Measurements from ENCODE around the gene ANGEL1. TPM values are rescaled to one million over a fixed set of nuclear protein-coding genes. Genes with fewer than 3 reads are reported as not detected.

The ANGEL1 gene
- total and polyA plus RNA-seq, 11 donors, result 9.3 to 16.3 (median 13.3) TPM

DNA sequence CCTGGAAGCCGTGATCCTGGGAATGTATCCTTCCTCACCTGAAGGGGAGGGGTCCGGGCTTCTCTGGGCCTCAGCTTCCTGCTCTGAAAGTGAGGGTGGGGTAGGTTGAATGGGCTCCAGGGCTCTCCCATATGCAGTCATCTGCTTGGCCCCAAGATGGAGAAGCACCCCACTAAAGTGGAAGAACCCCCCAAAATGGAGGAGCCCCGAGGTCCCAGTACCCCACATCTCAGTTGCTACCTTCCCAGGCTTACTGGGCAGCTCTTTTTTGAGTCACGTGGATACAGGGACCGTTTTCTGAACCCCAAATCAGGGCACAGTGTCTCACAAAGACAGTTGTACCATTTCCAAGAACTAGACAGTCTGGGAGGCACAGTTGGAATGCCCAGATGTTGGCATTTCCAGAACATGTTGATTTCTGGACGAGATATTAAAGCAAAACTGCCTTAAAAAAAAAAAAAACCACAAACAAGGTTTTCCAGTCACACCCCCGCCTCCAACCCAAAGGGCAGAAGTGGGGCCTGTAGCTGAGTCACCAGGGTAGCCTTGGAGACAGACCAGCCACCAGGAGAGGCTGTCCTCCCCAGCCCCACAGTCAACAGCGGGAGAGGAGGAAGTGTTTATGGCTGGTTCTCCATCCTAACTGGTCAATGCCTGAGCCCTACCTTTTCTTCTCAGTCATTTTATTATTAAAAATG lies 39.3 kb downstream of the ANGEL1 start:
- WGBS, 4 donors, result 47 to 58% (median 52%) methylated on average over 8 of the region's 8 CpGs
- TF ChIP-seq POLR2A (IDR thresholded peaks at IDR 0.05), result peak in 1 of 2 donors; percentile 8
- TF ChIP-seq, protein P1, sequence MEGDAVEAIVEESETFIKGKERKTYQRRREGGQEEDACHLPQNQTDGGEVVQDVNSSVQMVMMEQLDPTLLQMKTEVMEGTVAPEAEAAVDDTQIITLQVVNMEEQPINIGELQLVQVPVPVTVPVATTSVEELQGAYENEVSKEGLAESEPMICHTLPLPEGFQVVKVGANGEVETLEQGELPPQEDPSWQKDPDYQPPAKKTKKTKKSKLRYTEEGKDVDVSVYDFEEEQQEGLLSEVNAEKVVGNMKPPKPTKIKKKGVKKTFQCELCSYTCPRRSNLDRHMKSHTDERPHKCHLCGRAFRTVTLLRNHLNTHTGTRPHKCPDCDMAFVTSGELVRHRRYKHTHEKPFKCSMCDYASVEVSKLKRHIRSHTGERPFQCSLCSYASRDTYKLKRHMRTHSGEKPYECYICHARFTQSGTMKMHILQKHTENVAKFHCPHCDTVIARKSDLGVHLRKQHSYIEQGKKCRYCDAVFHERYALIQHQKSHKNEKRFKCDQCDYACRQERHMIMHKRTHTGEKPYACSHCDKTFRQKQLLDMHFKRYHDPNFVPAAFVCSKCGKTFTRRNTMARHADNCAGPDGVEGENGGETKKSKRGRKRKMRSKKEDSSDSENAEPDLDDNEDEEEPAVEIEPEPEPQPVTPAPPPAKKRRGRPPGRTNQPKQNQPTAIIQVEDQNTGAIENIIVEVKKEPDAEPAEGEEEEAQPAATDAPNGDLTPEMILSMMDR (IDR thresholded peaks at IDR 0.05), result peak in 1 of 12 donors; percentile 11

DNA sequence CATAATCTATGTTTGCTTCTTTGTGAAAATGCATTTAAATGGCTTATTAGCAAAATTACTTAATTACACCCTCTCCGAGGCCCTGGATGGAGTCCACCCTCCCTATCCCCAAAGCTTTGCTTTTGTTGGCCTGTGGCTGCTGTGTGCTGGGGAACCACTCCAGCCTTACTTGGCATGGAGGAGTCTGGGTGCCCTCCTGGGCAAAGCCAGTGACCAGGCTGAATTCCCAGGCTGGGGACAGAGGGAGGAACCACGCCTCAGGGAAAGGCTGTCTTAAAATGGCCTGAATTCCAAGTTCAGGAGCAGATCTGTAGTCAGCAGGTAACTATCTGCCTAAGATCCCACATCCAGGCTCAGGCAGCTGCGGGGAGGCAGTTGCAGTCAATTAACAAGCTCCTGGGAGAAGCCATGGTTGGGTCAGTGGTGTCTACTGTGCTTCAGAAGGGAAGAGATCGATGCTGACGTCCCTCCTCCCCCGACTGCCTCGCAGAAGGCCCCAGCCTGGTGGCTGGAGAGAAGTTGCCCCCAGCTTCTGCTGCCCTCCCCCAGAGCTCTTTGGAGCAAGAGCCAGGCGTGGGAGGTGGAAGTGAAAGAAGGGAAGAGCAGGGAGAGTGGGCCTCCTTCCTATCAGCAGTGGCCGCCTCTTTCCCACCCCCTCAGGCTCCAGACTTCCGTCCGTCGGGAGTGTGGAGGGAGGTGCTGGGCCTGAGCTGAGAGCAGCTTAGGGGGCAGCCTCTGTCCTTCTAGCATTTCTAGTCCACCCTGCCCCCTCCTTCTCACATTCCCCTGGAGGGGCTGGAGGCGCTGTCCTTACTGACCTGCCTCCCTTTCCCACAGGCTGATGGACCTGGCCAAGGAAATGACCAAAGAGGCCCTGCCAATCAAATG lies 40.1 kb downstream of the ANGEL1 start:
- H3K36me3 ChIP-seq, result peaks cover 0 to 51% (median 9%) of the 10 kb centered on the region in 9 donors
- 40 to 56% (median 48%) methylated on average over 13 of the region's 13 CpGs for WGBS, 4 donors
- H3K27me3 ChIP-seq, result no peaks in the 10 kb centered on the region
- peak overlapping the region in 2 of 12 donors; percentile 10 to 15 for H3K4me3 ChIP-seq
- ATAC-seq (peak; percentile 47 to 69 (median 62)), DNase-seq (peak; percentile 79 to 87 (median 84))
- peak overlapping the region; percentile 76 to 96 (median 82) for H3K27ac ChIP-seq
- TF ChIP-seq POLR2A (IDR thresholded peaks at IDR 0.05), result peak in 1 of 2 donors; percentile 31
- TF ChIP-seq, protein P1 (IDR thresholded peaks at IDR 0.05), result no peak
- intact Hi-C loops (cut with DNase I), result no loop called here
- peaks cover 12 to 86% (median 53%) of the 10 kb centered on the region in 12 donors for H3K4me1 ChIP-seq
- no peaks in the 10 kb centered on the region for H3K9me3 ChIP-seq

More for the DNA sequence above, 39.3 kb downstream of the ANGEL1 start:
- no peaks in the 10 kb centered on the region for H3K27me3 ChIP-seq
- peak in 3 of 4 donors; percentile 59 to 73 (median 68) for ATAC-seq
- peak; percentile 56 to 81 (median 79) for DNase-seq
- peaks cover 12 to 86% (median 47%) of the 10 kb centered on the region in 12 donors for H3K4me1 ChIP-seq
- H3K4me3 ChIP-seq, result peak overlapping the region in 1 of 12 donors; percentile 10
- H3K36me3 ChIP-seq, result peaks cover 0 to 58% (median 11%) of the 10 kb centered on the region in 9 donors
- H3K9me3 ChIP-seq, result no peaks in the 10 kb centered on the region
- intact Hi-C loops (cut with DNase I), result no loop called here
- peak overlapping the region; percentile 76 to 96 (median 82) for H3K27ac ChIP-seq

DNA sequence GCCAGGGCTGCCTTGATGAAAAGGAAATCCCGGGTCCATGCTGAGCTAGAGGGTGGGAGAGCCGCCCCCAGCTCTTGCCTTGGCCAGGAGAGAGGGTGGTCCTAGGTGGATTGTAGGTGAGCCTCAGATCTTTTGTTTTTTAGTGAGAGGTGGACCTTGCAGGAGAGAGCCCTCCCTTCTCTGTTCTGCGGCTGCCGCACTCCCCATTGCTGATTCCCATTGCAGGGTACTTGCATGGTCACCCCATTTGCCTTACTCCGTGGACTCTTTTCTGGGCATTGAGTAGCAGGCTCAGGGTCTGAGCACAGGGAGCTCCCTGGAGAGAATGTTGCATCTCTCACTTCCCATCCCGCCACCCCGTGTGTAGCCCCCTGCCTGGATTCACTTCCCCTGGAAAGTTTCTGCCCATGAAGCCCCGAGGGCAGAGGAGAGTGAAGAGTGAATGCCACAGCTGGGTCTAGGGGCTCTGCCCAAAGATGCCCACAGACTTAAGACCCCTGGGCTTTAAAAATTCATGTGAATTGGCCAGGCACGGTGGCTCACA lies 41.2 kb downstream of the ANGEL1 start:
- peak overlapping the region in 10 of 12 donors; percentile 18 to 96 (median 82) for H3K27ac ChIP-seq
- H3K4me1 ChIP-seq, result peaks cover 12 to 80% (median 55%) of the 10 kb centered on the region in 12 donors
- WGBS, 4 donors, result 83 to 94% (median 88%) methylated on average over 9 of the region's 9 CpGs
- ATAC-seq (no peak), DNase-seq (peak in 1 of 5 donors; percentile 13)
- no peaks in the 10 kb centered on the region for H3K27me3 ChIP-seq
- peaks cover 0 to 41% (median 0%) of the 10 kb centered on the region in 9 donors for H3K36me3 ChIP-seq
- no peak for TF ChIP-seq POLR2A (IDR thresholded peaks at IDR 0.05)
- TF ChIP-seq, protein P1 (IDR thresholded peaks at IDR 0.05), result no peak
- no peak overlapping the region for H3K4me3 ChIP-seq
- intact Hi-C loops (cut with DNase I), result no loop called here
- H3K9me3 ChIP-seq, result no peaks in the 10 kb centered on the region

All from heart left ventricle (tissue), 16 donors.